C4-2B (cell line): Measurements from ENCODE around the gene PARD3.

Experiments
- CTCF ChIP-seq: fragments of 450-650 bp; conservative IDR thresholded peaks from 2 replicates; pipeline ENCODE4 v1.5.1; 2017; ENCODE audit warnings: mild to moderate bottlenecking
- ZFX ChIP-seq: fragments of 450-650 bp; IDR thresholded peaks from 2 replicates; pipeline ENCODE4 v1.6.1; 2017

GRCh38 chr10:34653530-34653929 is 161.6 kb downstream of the PARD3 start:
- no peak for TF ChIP-seq CTCF
- TF ChIP-seq ZFX: no peak
